CD4-positive, alpha-beta T cell treated with Interleukin-21 for 1 hour (primary cell): ENCODE data around the gene RHOA.
"Not testable (repeated sequence)": the region's sequence is repeated elsewhere in the genome, so short reads cannot be mapped to it uniquely, and the experiment has no call there.

Source experiments
- DNase-seq: peaks from one replicate; pipeline ENCODE4 v3.0.0-alpha.2; 2020

The RHOA gene

DNA sequence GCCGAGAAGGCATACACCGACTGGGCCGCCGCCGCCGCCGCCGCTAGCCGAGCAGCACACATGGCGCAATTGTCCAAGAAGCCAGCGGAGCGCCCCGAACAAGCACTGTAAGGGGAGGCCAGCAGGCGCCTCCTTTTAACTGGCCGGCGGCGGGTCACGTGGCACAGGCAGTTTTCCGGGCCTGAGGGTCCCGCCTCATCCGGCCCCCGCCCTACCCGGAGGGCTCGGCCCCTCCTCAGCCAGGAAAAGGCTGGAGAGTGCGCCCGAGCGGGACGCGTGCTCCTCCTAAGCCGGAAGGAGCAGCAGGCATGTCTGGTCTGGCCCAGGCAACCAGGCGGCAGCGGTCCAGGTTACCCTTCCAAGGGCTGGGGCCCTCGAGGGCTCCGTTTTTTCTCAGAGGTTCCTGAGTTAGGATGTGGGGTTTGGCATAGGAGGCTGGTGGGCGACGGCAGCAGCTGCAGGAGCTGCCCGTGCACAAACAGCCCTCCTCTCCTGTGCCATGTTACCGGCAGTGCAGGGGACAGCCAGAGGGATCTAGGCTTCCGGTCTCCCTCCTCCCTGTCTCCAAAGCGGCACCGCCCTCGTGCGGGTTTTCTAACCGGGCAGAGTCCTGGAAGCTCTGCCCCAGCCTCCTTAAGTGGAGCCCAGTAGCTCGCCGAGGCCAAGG, 53.4 kb downstream of the RHOA start, which contains the start of gene GPX1:
TSS of gene GPX1 (minus strand) at position 137 of the 667 bp plus-strand sequence. CDS start at position 62, 75 bp downstream.
- peak; percentile 85 for DNase-seq

DNA sequence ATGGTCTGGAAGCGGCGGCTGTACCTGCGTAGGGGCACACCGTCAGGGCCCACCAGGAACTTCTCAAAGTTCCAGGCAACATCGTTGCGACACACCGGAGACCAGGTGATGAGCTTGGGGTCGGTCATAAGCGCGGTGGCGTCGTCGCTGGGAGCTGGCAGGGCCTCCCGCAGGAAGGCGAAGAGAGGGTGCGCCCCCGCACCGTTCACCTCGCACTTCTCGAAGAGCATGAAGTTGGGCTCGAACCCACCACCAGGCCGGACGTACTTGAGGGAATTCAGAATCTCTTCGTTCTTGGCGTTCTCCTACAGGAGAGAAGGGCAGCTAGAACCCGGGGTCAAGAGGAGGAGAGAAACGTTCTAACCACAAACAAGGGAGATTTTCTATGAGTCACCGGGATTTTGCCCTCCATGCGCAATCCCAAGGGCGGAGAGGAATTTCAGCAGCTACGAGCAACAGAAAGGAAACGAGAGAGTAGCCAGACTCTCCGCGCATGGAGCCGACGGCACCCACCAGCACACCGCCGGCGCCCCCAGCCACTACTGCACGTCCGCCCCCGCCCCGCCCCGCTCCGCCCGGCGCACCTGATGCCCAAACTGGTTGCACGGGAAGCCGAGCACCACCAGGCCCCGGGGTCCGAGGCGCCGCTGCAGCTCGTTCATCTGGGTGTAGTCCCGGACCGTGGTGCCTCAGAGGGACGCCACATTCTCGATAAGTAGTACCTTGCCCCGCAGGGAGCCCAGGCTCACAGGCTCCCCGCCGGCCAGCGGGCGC, 54.1 kb downstream of the RHOA start:
- peak; percentile 46 for DNase-seq

DNA sequence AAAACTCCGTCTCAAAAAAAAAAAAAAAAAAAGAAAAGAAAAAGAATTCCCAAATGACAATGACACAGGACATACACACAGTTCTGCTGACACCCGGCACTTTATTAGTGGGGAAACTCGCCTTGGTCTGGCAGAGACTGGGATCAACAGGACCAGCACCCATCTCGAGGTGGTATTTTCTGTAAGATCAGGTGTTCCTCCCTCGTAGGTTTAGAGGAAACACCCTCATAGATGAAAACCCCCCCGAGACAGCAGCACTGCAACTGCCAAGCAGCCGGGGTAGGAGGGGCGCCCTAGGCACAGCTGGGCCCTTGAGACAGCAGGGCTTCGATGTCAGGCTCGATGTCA, 54.7 kb downstream of the RHOA start:
- peak; percentile 36 for DNase-seq

DNA sequence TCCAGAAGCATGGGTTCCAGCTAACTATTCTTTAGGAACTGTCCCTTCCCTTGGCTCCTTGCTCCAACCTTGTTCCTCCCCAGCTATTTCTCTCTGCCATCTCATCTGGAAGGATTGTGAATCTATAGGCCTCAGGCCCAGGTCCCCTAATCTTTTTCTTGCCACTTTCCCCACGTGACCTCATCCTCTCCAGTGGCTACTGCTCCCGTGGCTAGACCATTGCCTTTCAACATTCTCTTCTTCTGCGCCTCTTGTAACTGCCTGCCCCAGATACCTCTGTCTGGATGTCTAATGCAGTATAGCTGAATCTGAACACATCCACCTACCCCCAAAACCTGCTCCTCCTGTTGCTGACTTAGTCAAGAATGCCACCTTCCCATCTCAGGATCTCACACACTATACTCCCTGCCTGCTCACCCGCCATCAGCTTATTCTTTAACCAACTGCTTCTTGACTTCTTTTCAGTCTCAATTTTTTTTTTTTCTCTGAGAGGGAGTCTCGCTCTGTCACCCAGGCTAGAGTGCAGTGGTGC, 58.8 kb downstream of the RHOA start:
- DNase-seq = no peak

DNA sequence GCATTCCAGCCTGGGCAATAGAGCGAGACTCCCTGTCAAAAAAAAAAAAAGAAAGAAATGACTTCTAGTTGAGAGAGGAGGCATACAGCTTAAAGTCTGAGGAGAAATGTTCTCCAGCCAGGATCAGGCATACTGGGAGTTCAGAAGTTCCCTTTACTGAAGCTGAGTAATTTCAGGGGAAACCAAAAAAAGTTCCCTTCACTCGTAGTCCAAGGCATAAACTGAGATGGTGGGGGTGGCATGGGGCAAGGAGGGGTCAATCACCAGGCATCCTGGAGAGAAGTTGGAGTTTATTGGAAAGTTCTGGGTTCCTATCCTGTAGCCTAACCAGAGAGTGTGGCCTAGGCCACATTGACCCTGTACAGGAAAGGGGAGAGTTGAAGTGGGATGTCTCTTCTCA, 59.5 kb downstream of the RHOA start:
- DNase-seq = no peak

DNA sequence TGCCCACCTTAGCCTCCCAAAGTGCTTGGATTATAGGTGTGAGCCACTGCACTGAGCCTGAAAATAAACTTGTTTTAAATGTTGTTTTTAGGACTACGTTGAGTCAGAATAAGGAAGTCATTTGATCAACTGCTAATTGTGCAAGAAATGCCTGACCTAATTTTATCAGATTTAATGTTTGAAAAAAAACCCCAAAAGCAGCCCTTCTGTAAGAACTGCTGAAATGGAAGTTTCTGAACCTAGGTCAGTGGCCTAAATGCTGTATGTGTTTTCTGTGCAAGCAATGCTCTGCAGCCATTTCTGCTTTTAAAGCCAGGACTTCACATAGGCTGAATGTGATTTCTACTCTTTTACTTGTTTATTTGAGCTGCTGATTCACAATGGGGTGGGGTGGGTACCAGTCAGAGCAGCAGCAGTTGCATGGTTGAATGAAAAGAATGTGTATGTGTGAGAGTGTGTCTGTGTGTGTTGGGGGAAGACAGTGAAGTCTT, 60.2 kb downstream of the RHOA start:
- DNase-seq = no peak

DNA sequence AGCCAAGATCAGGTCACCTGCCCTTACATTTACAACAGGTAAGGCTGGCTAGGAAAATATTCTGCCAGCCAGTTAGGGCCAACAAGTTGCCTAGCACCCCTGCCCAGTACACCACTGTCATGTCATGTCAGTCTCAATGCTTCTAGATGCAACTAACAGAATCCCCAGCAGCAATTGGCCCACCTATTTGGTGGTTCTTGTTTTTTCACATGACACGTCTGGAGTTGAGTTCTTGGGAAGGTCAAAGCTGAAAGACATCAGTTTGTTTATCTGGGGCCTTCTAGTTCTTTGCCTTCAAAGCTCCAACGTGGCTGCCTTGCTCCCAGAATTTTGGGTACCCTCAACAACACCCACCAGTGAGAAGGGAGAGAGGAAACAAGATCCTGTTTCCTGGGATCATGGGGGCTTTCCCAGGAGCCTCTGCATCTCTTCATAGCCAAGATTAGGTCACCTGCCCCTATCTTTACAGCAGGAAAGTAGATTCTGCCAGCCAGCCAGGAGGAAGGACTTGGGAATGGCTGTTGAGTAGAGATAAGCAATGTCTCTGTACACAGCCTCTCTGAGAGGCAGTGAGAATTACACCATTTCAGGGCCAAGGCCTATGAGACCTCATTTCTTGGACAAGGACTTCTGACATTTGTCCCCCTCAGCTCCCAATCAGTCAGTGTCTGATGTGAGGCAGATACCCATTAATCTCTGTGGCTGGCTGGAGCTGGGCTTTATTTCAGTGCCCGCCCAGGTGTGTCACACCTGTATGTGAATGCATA, 62.2 kb downstream of the RHOA start:
- DNase-seq = no peak

DNA sequence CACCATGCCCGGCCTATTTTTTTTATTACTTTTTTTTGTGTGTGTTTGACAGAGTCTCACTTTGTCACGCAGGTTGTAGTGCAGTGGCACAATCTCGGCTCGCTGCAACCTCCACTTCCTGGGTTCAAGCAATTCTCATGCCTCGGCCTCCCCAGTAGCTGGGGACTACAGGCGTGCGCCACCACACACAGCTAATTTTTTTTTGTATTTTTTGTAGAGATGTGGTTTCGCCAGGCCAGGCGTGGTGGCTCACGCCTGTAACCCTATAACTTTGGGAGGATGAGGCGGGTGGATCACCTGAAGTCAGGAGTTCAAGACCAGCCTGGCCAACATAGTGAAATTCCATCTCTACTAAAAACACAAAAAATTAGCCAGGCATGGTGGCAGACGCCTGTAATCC, 63.4 kb downstream of the RHOA start:
- not testable (repeated sequence) for DNase-seq

DNA sequence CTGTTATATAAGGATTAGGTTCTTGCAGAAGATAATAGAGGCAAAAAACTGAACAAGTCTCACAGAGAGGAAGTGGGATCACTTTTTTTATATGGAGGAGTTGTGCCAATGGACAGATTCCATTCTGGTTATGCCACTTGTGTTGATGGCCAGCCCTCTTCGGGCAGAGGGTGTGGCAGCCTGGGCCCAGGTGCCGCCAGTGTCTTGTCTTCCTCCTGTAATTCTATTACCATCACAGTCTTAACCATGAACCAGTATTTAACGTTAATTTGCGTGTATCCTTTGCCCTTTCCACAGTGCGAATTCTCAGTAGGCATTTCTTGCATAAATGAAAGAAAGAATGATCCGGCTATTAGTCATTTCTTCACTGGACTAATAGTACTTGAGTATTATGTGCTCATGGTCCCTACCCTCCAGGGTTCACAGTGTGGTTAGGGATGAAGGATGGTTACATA, 65.0 kb downstream of the RHOA start:
- no peak for DNase-seq

DNA sequence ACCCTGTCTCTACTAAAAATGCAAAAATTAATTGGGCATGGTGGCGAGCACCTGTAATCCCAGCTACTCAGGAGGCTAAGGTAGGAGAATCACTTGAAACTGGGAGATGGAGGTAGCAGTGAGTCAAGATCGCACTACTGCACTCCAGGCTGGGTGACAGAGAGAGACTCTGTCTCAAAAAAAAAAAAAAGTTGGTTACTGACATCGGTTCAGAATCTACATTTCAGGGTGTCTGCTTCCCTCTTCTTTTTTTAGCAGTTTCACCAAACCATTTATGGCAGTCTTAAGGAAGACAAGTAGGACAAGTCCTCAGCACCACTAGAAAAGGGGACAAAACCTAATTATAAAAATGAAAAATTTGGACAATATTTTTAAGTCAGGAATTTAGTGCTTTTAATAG, 68.6 kb downstream of the RHOA start:
- DNase-seq = no peak

DNA sequence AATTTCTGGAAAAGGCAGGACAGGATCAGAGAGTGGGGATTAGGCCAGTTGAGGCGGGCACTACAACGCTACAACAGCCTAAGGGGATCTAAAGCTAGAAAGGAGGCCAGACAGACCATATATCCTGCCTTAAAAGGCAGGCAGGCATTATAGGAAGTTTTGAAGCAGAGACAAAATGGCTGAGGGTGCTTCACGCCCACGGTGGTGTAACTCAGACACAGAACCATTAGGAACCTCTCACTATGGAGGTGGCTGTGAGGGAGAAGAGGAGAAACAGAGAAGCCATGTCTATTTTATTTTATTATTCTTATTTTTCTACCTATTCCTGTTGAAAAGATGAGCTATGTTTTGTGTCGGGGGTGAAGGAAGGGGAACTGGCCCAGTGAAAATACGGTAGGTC, 69.8 kb downstream of the RHOA start:
- no peak for DNase-seq

DNA sequence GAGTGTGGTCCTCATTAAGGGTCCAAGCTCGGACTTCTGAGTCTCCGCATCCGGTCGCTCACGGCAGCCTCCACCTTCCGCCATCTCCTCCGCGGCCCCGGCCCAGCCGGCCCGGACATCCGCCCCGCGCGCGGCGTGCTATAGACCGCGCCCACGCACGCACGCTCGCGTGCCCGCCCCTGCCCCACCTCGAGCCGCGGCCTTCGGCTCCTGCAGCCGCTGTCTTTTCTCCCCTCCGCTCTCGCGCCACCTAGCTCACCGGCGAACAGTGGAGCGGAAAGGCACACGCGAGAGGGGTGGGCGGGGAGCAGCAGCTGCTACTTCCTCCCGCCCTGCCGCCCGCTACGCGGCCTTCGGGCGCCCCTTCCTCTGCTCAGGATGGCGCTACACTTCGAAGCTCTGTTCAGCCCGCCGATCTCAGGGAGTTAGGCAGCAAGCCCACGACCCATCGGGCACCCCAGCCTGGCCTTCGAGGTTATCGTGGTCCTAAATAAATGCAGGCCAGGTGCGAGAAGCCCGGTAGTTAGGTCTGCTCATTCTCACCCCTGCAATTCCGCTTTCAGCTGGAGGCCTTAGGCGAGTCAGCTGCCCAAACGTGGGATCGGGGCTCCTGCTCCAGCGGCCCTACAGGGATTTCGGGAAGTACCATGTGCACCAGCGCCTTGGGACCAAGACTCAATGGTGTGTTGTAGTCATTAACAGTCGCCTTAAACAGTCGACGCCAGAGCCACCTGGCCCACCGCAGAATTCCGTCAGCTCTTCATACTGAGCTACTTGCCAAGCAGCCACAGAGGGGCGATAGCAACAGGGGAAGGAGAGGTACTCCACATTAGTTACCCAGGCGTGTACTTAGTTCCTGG, 71.6 kb downstream of the RHOA start, which contains the start of gene USP4:
TSS of gene USP4 (minus strand) at position 113 of the 860 bp plus-strand sequence. CDS start at position 84, 29 bp downstream.
- DNase-seq = peak; percentile 93

DNA sequence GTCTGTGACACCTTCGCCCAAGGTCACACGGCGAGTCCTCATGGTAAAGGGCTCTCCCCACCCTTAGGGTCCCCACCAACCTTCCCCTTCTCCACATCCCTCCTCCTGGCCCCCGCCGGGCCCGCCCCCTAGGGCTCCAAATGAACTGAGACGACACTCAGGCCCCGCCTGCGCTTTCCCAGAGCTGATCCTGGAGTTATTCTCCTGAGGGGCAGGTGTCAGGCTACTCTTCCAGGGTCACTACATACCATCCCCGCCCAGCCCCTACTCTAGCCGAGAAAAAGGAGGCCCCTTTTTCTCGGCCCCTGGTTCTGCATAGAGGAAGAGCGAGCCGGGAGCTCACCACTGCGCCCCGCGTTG, 72.2 kb downstream of the RHOA start:
- DNase-seq = no peak

DNA sequence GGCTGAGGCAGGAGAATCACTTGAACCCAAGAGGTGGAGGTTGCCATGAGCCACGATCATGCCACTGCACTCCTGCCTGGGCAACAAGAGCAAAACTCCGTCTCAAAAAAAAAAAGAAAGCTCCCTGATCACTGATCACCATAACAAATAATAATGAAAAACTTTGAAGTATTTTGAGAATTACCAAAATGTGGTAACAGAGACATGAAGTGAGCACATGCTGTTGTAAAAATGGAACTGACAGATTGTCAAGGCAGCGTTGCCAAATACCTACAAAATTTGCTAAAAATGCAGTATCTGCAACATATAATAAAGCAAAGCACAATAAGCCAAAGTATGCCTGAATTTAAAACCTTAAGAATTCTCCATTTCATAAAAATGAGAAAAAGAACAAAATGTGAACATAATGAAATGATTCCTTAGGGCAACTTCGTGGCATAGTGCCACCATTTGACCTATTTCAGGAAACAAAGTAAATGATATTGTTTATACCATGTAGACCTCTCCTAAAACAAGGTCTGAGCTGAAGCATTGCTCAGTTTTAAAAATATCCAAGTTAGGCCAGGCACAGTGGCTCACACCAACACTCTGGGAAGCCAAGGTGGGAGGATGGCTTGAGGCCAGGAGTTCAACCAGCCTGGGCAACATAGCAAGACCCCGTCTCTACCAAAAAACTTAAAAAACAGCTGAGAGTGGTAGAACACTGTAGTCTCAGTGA, 77.7 kb downstream of the RHOA start:
- no peak for DNase-seq

DNA sequence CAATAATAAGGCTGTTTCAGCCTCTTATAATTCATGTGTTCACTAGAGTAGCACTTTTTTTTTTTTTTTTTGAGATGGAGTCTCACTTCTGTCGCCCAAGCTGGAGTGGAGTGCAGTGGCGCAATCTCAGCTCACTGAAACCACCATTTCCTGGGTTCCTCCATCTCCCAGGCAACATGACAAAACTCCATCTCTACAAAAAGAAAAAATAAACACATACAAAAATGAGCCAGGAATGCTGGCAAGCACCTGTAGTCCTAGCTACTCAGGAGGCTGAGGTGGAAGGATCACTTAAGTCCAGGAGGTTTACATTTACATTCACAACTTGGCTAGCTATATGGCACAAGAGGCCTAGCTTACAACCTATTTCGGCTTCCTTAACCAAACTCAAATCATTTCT, 78.7 kb downstream of the RHOA start:
- peak; percentile 50 for DNase-seq

DNA sequence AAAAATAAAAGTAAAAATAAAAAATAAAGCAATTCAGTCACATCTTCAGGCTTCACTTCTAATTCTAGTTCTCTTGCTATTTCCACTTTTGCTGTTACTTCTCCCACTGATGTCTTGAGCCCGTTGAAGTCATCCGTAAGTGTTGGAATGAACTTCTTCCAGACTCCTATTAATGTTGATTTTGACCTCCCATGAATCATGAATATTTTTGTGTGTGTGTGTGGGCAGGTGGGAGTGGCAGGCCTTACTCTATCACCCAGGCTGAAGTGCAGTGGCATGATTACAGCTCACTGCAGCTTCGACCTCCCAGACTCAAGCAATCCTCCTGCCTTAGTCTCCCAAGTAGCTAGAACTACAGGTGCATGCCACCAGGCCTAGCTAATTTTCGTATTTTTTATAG, 82.6 kb downstream of the RHOA start:
- DNase-seq = no peak

DNA sequence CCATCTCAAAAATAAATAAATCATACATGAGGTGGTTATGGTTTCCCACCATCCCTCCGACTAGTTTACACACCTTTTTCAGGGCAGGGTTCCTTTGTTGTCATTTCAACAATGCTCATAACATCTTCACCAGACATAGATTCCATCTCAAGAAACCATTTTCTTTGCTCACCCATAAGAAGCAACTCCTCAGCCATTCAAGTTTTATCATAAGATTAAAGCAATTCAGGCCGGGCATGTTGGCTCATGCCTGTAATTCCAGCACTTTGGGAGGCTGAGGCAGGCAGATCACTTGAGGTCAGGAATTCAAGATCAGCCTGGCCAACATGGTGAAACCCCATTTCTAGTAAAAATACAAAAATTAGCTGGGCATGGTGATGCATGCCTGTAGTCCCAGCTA, 83.4 kb downstream of the RHOA start:
- not testable (repeated sequence) for DNase-seq

DNA sequence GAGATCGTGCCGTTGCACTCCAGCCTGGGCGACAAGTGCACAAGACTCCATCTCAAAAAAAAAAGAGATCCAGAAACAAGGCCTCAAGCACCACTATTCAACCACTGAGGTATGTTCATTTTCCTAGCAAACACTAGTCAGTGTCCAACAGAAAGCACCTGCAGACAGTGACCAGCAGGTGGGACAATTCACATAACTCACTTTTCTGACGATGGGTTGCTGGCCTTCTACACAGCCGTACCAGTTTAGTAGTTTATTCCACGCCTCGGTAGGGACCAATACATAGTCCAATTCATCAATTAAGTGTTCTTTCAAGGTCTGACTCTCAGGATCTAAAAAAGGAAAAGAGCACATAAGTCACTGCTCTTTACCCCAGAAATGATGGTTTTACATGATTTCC, 84.3 kb downstream of the RHOA start:
- DNase-seq = no peak

DNA sequence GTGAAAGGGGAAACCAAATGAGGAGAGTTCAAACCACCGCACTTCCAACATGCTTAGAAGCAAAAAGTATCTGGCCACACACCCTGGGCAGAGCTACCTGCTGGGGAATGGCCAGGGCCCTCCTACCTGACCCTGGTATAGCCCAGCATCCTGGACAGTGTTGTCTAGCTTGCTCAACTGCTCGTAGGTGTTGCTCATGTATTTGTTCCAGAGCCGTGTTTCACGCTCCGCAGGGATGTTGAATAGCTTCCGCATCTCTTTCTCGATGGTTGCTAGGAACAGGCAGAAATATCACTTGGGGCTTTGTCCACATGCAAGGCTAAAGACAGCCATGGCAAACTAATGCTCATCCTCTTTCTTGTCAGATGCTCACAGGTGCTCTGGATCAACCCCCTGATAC, 87.0 kb downstream of the RHOA start:
- no peak for DNase-seq

DNA sequence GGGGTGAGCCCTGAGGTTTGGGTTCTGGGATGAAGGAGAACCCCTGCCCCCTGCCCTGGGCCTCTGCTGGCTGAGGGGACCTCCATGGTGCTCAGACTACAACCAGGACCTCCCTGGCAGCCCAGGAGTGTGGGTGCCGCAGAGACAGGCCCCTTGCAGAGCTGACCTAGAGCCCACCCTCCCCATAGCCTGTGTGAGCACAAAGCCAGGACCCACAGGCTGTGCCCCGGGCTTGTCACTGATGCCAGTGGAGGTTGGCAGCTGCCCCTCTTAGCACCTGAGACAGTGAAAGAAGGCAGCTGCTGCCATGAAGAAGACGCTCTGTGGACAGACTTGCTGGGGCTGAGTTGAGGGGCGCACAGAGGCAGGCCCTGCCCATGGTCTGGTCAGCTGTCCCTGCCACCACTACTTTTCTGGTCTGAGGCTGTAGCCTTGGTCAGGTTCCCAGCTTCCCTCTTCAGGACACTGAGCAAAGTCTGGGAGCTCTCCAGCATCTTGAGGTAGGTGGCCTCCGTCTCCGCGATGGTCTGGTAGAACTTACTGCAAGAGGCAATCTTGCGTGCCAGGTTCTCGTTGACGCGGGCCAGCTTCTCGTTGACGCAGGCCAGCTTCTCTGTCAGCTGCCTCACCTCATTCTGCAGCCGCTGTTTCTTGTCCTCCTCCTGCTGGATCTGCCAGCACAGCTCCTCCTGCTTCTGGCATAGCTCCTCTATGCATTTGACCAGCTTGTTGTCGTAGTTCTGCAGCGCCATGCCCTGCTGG, 94.9 kb downstream of the RHOA start:
- DNase-seq = no peak
